Uterus (tissue), 2 donors: ENCODE data around the gene CHCHD3.

Experiments
- CTCF ChIP-seq, 4 experiments: fragments of 200-600 bp in 2 of 4; fragments of 450-650 bp in 2 of 4; sonication (generic) in 2 of 4; IDR thresholded peaks; one replicate each; pipeline ENCODE4 v1.5.1; 2016 to 2019; ENCODE audit warnings: antibody characterized with exemption in 4 of 4, mild to moderate bottlenecking in 2 of 4, moderate library complexity in 1 of 4
- POLR2A ChIP-seq, 2 donors: fragments of 450-650 bp; IDR thresholded peaks; one replicate each; pipeline ENCODE4 v1.6.1; 2016; ENCODE audit warnings: antibody characterized with exemption in 2 of 2, mild to moderate bottlenecking in 1 of 2, moderate library complexity in 1 of 2

GRCh38 chr7:132941428-132941827 is 140.5 kb downstream of the CHCHD3 start:
- TF ChIP-seq CTCF (IDR thresholded peaks at IDR 0.05) (no peak), POLR2A (IDR thresholded peaks at IDR 0.05) (no peak)
